Panc1 (cell line): ENCODE results near the gene UMAD1. TPM values are rescaled to one million over a fixed set of nuclear protein-coding genes. Genes with fewer than 3 reads are reported as not detected.
A peak's percentile ranks its signal among the peaks of the same experiment; 100 is the strongest.

ENCODE experiments used
- ATAC-seq: fragments of 200-7000 bp; cut with Tn5 transposase; 2 replicates; pipeline ENCODE4 v1.9.1; 2020; ENCODE audit warnings: mild to moderate bottlenecking, moderate library complexity
- BruUV-seq: library from RNA; stranded (reverse); fragments of 400-500 nt; replicated peaks from 2 replicates; lab custom pipeline; 2021; lab: Mats Ljungman, UMichigan
- CTCF ChIA-PET: fragments of 300-600 bp; sonication (Branson Sonifier 250); formaldehyde crosslinking; loops from one replicate; lab custom pipeline; 2022; ENCODE audit warnings: antibody characterized with exemption; lab: Charles Lee
- POLR2A ChIA-PET: fragments of 300-600 bp; sonication (Branson Sonifier 250); formaldehyde crosslinking; loops from one replicate; lab custom pipeline; 2022; ENCODE audit warnings: antibody characterized with exemption; lab: Charles Lee
- DNase-seq: peaks from one replicate; pipeline ENCODE4 v3.0.0-alpha.2; 2010; ENCODE audit warnings: low read depth, low spot score
- H3K27ac ChIP-seq: 2 replicates; pipeline ENCODE4 v1.5.1; 2011; ENCODE audit warnings: mild to moderate bottlenecking, low read length, inconsistent platforms
- H3K27me3 ChIP-seq: fragments of 200-500 bp; sonication (Bioruptor generic); 2 replicates; pipeline ENCODE4 v1.6.0; 2014; ENCODE audit warnings: low read length, inconsistent platforms; ENCODE audit not compliant: control insufficient read depth, insufficient read depth
- H3K36me3 ChIP-seq: fragments of 200-500 bp; sonication (Bioruptor generic); 2 replicates; pipeline ENCODE4 v1.5.1; 2014; ENCODE audit warnings: inconsistent platforms, mild to moderate bottlenecking, low read length, moderate library complexity; ENCODE audit not compliant: control insufficient read depth, insufficient read depth
- H3K4me1 ChIP-seq: 2 replicates; pipeline ENCODE4 v1.5.1; 2011; ENCODE audit warnings: inconsistent platforms, mild to moderate bottlenecking, low read length, moderate library complexity; ENCODE audit not compliant: control insufficient read depth, insufficient read depth
- H3K4me3 ChIP-seq, 2 experiments: 2 replicates each; pipeline ENCODE4 v1.5.1; 2011 to 2012; ENCODE audit warnings: low read depth in 2 of 2, low read length in 2 of 2, mild to moderate bottlenecking in 2 of 2, inconsistent platforms in 1 of 2, moderate library complexity in 1 of 2
- H3K9me3 ChIP-seq: fragments of 200-500 bp; sonication (Bioruptor generic); 2 replicates; pipeline ENCODE4 v1.5.1; 2014; ENCODE audit warnings: low read depth, mild to moderate bottlenecking, inconsistent platforms, low read length, moderate library complexity; ENCODE audit not compliant: control insufficient read depth, insufficient read depth
- CTCF ChIP-seq: fragments of 450-650 bp; IDR thresholded peaks from 2 replicates; pipeline ENCODE4 v1.5.1; 2017; ENCODE audit warnings: mild to moderate bottlenecking
- POLR2AphosphoS5 ChIP-seq: IDR thresholded peaks from 2 replicates; pipeline ENCODE4 v1.6.1; 2012; ENCODE audit warnings: mild to moderate bottlenecking, low read depth, low read length, moderate library complexity
- REST ChIP-seq, 2 experiments: IDR thresholded peaks; 2 replicates each; pipeline ENCODE4 v1.6.1; 2011 to 2012; ENCODE audit warnings: low read depth in 2 of 2, control low read depth in 1 of 2, low read length in 1 of 2, mild to moderate bottlenecking in 1 of 2, moderate library complexity in 1 of 2; ENCODE audit not compliant: insufficient read depth in 1 of 2
- SIN3A ChIP-seq: IDR thresholded peaks from 2 replicates; pipeline ENCODE4 v1.6.1; 2012; ENCODE audit warnings: low read depth, mild to moderate bottlenecking, low read length, moderate library complexity, borderline replicate concordance; ENCODE audit not compliant: insufficient read depth
- TCF7L2 ChIP-seq: IDR thresholded peaks from 2 replicates; pipeline ENCODE4 v1.6.1; 2011; ENCODE audit warnings: mild to moderate bottlenecking, low read depth, low read length, inconsistent platforms
- in situ Hi-C: cut with HindIII; loops from 2 replicates; pipeline ENCODE4 v1.10.0; 2016; ENCODE audit warnings: low sequenced_read_pairs, low pct_unique_long_range_greater_than_20kb
- intact Hi-C: fragments of 100-400 bp; cut with micrococcal nuclease; formaldehyde crosslinking; loops from one replicate; pipeline ENCODE4 v1.10.0; 2022; ENCODE audit not compliant: unreplicated experiment
- total RNA-seq: library from RNA; stranded (reverse); gene quantifications from one replicate; pipeline ENCODE4 v1.2.1, GENCODE V29; 2021; ENCODE audit not compliant: unreplicated experiment

Gene UMAD1
- total RNA-seq, 1 experiment from 2014 or later = 19.9 TPM

GRCh38 chr7:7761340-7761973, 120.9 kb downstream of the UMAD1 start:
- peak; percentile 73 for ATAC-seq
- no peaks in the 10 kb centered on the region for H3K9me3 ChIP-seq
- H3K27me3 ChIP-seq = no peaks in the 10 kb centered on the region
- CTCF ChIA-PET = interaction anchor here (0.7 to 0.9 kb wide), 2 partner anchors 22 to 80 kb away, joined by 3 to 10 read pairs; no protein-coding TSS in a partner anchor
- no TSS peak for BruUV-seq
- intact Hi-C loops = loop anchor here (5.0 to 10.0 kb wide), 4 partner anchors 79 to 453 kb away; no protein-coding TSS in a partner anchor
- peak overlapping the region in 1 of 2 experiments; percentile 59; a peak in 2 of 4 replicates for H3K4me3 ChIP-seq
- POLR2A ChIA-PET = no interaction called here
- in situ Hi-C loops = no loop called here
- no peak overlapping the region for H3K27ac ChIP-seq
- DNase-seq = peak; percentile 58
- peak; percentile 59; the same call in 1 of the 2 replicates for TF ChIP-seq CTCF
- no peak for TF ChIP-seq SIN3A
- H3K36me3 ChIP-seq = no peaks in the 10 kb centered on the region
- peaks cover 8% of the 10 kb centered on the region; the same call in 1 of the 2 replicates for H3K4me1 ChIP-seq

GRCh38 chr7:7761974-7762779, 121.6 kb downstream of the UMAD1 start:
- Histone ChIP-seq H3K36me3 (no peaks in the 10 kb centered on the region), H3K4me3 (peak overlapping the region; percentile 28 to 59), H3K27ac (peak overlapping the region; percentile 58; the same call in 1 of the 2 replicates), H3K27me3 (no peaks in the 10 kb centered on the region), H3K9me3 (no peaks in the 10 kb centered on the region), H3K4me1 (peaks cover 8% of the 10 kb centered on the region; the same call in 1 of the 2 replicates)
- ChIA-PET CTCF (no interaction called here), POLR2A (no interaction called here)
- TF ChIP-seq TCF7L2 (no peak), POLR2AphosphoS5 (no peak), REST (IDR thresholded peaks at IDR 0.05; ENCODE audit: insufficient read depth in 1 of 2, low read depth in 2 of 2, low read length in 1 of 2) (no peak), SIN3A (no peak), CTCF (no peak)
- ATAC-seq (peak; percentile 82), DNase-seq (peak; percentile 77)
- no TSS peak for BruUV-seq
- intact Hi-C loops = loop anchor here (5.0 to 10.0 kb wide), 4 partner anchors 80 to 453 kb away; no protein-coding TSS in a partner anchor
- in situ Hi-C loops = no loop called here
